ENCODE measurements around the gene TGIF2.
"Not testable (repeated sequence)": the region's sequence is repeated elsewhere in the genome, so short reads cannot be mapped to it uniquely, and the experiment has no call there.

Gene TGIF2

DNA sequence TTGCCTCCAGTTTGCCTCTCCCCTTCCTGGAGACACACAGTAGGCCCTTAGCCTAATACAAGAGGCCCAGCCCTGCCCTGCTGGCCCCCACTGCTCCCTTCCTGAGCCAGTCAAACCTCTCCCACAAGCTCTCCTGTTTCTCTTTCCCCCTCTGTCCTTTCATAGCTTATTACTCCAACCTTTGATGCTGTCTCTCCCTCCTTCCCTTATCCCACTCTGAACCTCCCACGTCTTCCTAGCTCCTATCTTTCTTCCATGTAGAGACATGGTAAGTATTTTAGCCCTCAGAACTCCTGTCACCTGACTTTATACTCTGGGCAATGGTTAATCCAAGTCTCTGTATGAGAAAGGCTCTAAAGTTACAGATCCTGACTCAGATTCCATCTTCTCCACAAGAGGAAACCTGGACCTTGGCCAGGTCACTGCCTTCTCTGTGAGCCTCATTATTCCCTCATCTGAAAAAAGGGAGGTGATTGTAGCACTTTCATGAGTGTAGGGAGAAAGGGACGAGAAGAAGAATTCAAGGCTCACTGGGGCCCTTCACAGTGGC, 6.7 kb downstream of the TGIF2 start:
- DNase-seq: no peak

GRCh38 chr20:36582322-36582721, 8.9 kb downstream of the TGIF2 start:
- no peak for DNase-seq

DNA sequence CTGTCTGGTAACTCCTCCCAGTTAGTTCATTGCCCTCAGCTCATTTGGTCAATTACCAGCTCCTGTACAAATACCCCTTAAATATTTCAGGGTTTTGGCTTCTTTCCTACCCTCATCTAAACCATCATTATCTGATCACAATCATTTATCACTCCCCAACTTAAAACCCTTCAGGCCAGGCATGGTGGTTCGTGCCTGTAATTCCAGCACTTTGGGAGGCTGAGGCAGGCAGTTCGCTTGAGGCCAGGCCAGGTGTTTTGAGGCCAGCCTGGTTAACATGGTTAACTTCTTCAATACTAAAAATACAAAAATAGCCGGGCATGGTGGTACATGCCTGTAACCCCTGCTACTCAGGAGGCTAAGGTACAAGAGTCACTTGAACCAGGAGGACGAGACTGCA, 9.4 kb downstream of the TGIF2 start:
- DNase-seq: no peak

DNA sequence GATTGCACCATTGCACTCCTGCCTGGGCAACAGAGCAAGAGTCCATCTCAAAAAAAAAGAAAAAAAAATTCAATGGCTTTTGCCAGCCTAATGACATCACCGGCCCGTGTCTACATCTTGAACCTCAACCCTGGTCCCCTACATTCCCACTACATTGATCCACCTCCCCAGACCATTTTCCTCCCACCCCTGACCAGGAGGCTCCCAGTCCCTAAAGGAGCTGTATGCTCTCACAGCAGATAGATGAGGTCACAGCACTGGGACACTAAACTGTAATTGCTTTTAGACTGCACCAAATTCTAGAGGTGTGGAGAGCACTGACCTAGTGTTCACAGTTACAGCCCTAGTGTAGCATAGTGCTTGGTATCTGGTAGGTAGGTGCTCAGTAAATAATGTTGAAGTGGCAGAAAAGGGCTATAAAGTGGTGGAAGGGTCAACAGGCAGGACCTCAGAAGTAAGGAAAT, 10.7 kb downstream of the TGIF2 start:
- no peak for DNase-seq

GRCh38 chr20:36585410-36586125, 12.2 kb downstream of the TGIF2 start:
- DNase-seq: no peak

- DNase-seq: no peak
Measured at GRCh38 chr20:36587388-36588070, 14.1 kb downstream of the TGIF2 start.

- DNase-seq: no peak
Measured at GRCh38 chr20:36591281-36591680, 17.9 kb downstream of the TGIF2 start.

GRCh38 chr20:36591854-36592641, 18.7 kb downstream of the TGIF2 start:
- no peak for DNase-seq

GRCh38 chr20:36593347-36593929, 20.0 kb downstream of the TGIF2 start:
- DNase-seq: no peak

- DNase-seq: no peak
Measured at GRCh38 chr20:36599912-36600345, 26.5 kb downstream of the TGIF2 start.

GRCh38 chr20:36601540-36601939, 28.1 kb downstream of the TGIF2 start:
- DNase-seq: no peak

DNA sequence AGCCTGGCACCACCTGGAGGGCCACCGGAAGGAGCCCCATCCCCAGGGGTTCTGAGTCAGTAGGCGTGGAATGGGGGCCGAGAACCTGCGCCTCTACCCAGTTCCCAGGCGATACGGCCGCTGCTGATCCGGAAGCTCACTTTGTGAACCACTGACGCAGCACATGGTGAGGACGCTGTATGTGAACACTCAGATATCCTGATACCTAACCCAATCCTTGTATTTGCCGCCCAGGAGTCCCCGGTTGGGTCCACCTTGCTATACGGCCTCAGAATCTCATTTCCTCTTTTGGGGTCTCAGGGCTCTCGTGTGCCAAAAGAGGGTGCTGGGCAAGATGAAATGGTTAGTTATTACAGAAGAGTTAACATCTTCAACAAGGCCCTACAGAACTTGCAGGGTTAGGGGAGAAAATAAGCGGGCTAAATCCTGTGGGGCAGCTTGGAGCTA, 31.6 kb downstream of the TGIF2 start:
- peak; percentile 75 for DNase-seq

GRCh38 chr20:36605399-36606157, 32.2 kb downstream of the TGIF2 start, which contains the start of gene RAB5IF:
RAB5IF (plus strand) TSS chr20:36605779; CDS start chr20:36605952, 173 bp downstream.
- peak; percentile 100 for DNase-seq

DNA sequence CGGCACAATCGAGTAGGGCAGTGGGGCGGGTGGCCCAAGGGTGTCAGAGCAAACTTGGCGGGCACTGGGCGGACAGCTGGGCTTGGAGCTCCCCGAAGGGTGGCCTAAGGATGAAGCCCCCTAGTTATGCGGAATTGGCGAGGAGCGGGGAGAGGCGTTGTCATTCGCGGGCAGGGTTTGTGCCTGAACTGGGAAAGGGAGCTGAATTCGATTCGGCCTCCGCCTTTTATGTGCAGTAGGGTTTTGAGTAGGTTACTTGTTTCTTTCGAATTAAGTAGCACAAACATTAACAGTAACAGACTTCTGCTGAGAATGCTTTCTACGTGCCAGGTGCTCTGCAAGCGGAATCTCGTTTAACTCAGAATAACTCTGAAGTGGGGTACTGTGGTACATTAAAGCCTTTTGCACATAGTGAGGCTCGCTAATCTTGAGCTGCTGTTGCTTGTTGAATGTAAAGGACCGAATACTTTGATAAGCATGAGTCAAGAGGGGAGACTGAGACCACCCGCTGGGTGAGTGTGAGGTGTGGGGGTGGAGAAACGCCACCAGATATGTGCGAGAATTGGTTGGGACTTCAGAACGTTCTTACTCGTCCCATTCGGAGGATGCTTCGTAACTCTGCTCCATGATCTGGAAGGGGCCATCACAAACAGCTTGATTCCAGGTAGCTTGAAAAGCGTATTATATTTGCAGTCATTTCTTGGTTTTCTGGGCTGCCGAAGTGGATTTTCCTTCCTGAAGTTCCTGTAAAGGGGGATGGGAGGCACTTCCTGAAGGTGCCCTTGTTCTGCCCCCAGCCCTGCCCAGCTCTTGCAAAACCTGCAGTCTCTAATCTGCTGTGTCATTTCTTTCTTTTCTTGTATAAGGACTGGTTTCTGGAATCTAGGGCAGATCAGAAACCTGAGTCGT, 33.0 kb downstream of the TGIF2 start:
- DNase-seq: no peak

DNA sequence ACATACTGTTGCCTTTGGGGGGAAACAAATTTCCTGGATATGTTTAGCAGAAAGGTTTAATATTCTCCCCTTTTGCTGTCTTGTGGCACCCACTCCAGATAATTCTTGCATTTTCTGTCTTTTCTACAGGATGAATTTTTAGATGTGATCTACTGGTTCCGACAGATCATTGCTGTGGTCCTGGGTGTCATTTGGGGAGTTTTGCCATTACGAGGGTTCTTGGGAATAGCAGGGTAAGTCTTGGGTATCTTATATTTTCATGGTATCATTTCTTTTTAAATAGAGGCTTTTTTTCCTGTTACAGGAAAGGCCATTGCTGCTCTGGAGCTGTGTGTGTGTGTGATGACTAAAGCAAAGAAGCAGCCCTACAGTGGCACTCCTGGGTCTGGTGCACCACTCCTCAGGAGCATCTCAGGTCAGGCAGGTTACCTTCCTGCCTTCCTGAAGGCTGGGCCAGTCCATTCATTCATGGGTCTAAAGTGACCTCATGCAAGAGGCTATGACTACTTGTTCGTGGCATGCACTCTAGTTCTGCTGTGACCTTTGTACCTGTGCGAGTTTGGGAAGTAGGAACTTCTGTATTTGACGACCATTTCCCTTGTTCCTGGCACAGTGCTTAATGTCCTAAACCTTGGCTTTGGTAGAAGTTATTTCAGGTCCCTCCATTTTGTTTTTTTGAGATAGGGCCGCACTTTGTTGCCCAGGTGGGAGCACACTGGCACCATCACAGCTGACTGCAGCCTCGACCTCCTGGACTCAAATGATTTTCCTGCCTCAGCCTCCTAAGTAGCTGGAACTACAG, 34.4 kb downstream of the TGIF2 start:
- DNase-seq: no peak

DNA sequence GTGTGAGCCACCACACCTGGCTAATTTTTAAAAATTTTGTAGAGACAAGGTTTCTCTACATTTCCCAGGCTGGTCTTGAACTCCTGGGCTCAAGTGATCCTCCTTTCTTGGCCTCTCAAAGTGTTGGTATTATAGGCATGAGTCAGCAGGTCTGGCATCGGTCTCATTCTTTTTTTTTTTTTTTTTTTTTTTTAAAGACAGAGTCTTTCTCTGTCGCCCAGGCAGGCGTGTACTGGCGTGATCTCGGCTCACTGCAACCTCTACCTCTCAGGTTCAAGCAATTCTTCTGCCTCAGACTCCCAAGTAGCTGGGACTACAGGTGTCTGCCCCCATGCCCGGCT, 35.0 kb downstream of the TGIF2 start:
- not testable (repeated sequence) for DNase-seq

DNA sequence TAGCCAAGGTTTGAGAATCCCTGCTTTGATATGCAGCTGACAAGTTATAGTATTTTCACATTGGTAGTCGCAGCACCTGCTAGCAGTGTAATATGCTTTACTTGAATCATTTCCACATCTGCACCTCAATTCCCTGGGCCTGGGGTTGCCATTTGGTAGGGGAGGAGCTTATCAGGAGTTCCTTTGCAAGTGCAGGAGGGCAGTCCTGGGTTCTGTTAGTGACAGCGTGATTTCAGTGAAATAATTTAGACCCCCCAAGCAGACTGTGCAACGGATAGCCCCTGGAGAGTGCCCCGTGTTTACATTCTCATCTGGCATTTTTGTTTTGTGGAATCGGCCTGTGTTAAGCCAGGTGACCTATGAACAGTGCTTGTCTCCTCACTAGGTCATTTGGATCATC, 38.2 kb downstream of the TGIF2 start:
- no peak for DNase-seq

DNA sequence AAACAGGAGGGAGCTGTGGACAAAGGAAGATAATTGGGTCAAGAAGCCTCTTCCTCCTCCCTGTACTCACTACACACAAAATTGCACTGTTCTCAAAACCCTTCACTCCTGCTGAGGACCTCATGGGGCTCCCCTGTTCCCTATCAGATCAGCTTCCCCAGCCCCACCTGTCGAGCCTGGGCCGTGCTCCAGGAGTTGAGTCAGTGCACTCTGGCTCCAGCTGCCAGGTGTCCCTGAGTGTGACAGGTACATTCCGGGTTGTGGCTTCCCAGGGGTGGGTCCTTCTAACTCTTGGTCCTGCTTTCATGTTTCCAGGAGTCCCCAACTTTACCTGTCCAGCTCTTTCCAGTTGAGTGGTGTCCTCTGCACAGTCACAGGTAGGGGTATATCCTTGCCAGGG, 40.6 kb downstream of the TGIF2 start:
- DNase-seq: no peak

GRCh38 chr20:36614781-36615557, 41.6 kb downstream of the TGIF2 start:
- no peak for DNase-seq

Data from activated CD8-positive, alpha-beta memory T cell treated with anti-CD3 and anti-CD28 coated beads, Interleukin-2, amount 50 U/mL, for 48 hours (primary cell).